Pons (tissue), 1 donor: Measurements from ENCODE around the gene PRCD.
"Not testable (repeated sequence)": the region's sequence is repeated elsewhere in the genome, so short reads cannot be mapped to it uniquely, and the experiment has no call there.

Experiments used
- DNase-seq: peaks from one replicate; pipeline ENCODE4 v3.0.0-alpha.2; 2016; ENCODE audit warnings: low spot score

PRCD gene

DNA sequence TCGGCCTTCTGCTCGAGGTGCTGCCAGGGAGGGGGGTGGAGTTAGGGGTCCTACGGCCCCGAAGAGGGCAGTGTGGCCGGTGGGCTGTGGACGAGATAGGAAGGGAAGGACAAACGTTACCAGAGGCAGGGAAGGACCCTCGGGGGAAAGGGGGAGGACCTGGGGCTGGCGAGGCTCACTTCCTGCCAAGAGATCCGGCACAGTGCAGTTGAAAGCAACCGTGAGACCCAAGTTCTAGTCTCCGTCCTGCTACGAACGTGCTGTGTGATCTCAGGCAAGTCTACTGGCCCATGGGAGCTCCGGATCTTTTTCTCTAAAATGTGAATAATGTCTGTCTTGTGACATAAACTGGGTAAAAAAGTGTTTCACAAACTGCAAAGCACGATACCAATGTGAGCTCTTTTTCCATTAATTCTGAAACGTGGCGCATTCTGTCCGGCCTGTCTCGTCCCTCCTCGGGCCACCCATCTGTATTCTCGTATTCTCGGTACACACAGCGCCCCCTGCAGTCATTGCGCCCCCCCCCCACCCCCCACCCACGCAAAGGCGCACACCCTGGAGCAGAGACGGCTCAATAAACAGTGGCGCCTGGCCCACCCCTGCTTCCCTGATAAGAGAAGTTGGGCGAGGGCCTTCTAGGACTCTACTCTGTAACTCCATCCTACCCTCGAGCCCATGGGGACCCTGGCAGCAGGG lies 11.2 kb upstream of the PRCD start:
- DNase-seq: no peak

DNA sequence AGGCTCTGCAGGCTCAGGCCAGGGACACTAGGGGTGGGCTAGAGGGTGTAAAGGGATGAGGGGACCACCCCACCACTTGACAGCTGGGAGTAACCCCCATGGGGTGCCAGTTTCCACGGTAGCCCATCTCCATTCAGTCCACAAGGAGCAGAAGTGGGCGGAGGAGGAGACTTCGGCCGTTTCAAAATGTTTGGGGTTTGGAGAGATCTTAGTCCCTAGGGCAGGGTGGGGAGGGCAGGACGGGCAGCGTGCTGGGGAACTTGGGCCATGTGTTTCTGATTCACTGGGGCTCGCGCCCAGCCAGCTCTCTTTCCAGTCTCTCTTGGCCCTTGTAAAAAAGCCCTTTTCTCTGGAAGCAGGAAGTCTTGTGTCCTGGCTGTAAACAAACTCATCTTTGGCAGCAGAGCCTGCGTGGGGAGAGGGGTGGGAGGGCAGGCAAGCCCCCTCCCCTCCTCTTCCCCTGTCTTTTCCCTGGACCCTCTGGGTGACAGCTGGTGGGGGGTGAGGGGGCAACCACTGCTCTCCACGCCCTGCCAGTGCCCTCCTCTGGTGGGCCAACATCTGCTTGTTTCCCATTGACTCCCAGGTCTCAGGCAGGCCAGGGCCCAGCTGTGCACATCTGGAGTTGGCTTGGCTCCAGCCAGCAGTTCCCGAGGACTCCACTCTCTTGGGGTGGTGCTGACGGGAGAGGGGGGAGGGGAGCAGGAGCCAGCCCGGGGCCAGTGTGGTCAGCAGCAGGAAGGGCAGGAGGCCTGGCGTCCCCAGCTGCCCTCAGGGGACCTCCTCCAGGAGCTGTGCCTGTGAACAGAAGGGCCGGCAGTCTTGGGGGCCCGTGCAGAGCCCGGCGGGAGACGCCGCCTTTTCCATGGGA lies 10.4 kb upstream of the PRCD start:
- peak; percentile 82 for DNase-seq

DNA sequence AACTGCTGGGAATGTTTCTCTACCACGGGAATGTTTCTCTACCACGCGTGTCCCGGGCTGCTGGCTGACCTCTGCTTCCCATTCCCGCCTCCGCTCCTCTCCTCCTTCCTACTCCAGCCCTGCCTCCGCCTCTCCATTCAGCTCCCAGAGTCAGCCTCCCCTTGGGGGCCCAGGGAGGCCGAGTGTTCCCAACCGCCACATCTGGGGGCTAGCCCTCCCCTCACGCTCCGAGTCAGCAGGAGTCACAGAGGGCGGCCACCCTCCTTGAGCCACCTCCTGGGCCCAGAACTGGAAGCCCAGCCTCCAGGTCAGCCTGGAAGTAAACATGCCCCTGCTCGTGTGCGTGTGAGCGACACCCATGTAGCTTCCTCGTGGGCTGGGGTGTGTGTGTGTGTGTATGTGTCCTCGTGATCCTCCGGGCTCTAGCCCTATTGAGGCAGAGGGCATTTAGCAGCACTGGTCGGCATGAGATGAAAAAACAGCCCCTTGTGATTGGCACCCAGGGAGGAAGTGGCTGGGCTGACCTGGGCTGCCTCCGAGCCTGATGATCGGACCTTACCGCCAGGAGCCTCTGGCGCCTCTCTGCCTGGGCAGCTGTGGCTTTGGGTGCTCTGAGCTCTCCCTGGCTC lies 9.6 kb upstream of the PRCD start:
- no peak for DNase-seq

DNA sequence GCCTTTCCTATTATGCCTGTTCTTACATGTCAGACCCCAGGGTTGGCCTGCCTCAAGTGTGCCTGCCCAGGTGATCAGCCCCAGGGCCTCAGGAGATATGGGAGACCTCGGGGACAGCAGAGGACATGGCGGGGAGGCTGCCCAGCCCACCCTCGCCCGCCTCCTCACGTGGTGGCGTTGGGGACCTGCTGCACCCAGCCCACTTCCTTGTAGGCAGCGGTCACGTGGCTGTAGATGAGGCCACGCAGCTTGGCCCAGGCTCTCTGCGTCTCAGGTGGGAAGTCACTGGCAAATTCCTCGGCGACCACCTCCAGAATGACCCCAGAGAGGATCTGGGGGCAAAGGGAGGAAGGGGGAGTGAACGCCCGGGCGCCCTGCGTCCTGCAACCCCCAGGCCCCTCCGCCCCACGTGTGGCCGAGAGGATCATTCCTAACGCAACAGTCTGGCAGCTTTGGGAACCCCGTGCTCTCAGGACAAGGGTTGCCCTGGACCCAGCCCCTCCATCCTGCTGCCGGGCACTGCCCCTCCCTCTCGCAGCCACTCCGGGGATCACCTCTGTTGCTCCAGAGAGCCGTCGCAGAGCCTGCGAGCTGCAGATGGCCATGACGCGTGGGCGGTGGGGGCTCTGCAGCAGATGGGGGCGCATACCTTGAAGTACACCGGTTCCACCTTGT lies 8.9 kb upstream of the PRCD start:
- DNase-seq: no peak

DNA sequence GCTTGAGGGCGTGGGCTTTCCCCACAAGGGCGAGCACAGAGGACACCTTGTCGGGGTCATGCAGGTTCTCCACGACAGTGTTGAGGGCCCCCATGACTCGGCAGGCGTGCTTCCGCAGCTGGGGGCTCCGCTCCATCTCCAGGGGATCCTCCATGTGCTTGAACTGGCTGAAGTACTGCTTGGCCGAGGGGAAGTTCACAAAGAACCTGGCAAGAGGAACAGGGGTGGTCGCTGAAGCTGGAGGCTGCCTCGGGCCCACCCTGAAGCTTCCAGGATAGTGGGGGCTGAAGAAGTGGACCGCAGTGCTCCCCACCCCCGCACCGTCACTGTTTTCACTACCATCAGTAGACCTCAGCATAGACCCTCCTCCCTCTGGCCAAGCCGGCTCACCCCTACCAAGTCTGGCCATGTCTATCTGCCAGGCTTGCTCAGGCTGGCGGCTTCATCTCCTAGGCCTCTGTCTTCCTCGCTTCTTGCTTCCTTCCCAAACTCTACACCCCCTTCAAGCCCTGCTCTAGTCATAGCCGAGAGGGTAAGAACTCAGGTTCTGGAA lies 8.3 kb upstream of the PRCD start:
- no peak for DNase-seq

DNA sequence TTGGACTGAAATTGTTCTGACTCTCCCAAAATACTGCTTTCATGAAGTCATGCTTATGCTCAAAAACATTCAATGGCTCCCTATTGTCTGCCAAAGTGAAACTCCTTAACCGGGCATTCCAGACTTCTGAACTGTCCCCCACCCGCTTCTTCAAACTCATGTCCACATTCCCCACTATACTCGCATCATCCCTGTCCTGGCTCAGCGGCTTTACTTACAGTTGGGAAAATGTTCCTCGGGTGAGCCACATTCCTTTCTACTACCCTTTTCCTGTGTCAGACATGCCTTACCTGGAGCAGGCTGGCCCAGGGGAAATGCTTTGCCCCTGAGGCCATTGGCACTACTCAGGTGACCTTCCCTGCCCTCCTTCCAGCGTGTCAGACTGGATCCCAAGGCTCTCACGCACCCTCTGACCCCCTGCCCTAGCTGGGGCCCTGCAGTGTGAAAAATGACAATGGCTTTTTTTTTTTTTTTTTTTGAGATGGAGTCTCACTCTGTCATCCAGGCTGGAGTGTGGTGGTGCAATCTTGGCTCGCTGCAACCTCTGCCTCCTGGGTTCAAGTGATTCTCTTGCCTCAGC lies 7.7 kb upstream of the PRCD start:
- no peak for DNase-seq

DNA sequence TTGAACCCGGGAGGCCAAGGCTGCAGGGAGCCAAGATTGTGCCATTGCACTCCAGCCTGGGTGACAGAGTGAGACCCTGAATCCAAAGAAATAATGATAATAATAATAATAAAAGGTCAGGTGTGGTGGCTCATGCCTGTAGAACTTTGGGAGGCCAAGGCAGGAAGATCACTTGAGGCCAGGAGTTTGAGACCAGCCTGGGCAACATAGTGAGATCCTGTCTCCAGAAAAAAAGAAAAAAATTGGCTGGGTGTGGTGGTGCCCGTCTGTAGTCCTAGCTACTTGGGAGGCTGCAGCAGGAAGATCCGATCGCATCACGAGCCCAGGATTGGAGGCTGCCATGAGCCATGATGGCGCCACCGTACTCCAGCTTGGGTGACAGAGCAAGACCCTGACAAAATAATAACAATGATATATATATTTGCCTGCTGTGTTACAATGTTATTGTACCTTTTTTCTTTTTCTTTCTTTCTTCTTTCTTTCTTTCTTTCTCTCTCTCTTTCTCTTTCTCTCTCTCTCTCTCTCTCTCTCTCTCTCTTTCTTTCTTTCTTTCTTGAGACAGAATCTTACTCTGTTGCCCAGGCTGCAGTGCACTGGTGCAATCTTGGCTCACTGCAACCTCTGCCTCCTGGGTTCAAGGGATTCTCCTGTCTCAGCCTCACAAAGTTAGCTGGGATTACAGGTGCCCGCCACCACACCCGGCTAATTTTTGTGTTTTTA lies 6.0 kb upstream of the PRCD start:
- DNase-seq: not testable (repeated sequence)

DNA sequence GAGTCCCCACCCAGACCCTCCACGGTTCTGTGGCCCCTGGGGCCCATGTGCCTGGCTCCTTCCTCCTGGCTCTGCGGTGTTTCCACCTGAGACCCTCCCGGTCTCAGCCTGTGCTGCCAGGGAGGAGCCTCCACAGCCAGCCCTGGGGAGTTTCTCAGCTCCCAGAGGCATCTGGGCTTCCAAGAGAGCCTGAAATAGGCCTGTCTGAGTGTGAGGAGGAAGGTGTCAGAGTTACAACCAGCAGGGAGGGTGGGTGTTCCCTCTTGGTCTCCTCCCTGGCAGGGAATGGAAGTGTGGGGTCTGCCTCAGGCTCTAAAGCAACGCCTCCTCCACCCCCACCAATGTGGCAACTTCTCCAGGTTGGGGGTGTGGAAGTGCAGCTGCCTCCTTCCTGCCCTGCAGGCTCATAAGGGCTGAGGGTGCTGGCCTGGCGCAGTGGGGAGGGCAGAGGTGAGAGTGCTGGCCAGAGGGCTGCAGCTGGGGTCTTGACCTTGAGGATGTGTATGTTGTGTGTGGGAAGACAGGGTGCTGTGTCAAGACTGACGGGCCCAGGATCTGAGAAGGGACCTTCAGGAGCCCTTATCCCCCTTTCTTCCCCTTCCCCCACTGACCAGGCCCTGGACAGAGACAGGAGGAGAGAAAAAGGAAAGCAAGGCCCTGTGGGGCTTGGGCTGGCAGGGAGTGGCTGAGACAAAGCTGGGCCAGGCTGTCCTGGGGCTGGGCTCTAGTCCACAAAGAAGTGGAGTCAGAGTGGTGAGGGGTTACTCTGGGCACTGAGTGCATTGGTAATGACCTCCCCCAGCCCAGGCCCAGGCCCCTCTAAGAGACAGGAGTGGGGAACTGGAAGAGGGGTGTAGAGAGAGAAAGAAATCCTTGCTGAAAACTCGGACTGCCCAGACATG lies 4.8 kb upstream of the PRCD start:
- DNase-seq: no peak

DNA sequence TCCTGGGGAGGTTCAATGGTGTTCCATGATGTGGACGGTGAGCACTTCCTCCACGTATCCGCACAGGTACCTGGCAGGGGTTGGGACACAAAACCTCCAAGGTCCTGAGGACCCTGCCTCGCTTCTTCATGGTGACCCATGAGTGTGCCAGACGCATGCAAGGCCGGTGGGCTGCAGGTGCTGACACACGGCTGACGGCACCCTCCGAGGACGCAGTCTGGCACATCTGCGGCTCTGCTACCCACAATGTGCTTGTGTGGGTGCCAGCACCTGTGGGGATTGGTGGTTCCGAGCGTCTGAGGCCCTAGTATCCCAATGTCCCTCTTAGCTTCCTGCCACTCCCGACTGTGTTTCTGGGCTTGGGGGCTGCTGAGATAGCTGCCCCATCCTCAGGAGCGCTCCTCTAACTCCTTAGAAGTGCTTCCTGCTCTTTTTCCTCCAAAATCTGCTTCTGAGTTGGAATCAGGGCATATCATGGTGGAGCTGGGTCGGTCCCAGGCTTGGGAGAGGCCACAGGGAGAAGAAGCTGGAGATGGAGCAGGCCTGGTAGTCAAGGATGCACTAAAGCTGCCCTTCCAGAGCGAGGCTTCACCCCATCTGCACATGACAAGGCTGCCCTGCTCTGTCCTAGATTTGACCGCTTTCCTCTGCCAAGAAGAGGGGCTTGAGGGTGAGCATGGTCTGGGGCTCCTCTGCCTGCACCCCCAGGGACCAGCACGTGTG lies 3.9 kb upstream of the PRCD start:
- DNase-seq: no peak

DNA sequence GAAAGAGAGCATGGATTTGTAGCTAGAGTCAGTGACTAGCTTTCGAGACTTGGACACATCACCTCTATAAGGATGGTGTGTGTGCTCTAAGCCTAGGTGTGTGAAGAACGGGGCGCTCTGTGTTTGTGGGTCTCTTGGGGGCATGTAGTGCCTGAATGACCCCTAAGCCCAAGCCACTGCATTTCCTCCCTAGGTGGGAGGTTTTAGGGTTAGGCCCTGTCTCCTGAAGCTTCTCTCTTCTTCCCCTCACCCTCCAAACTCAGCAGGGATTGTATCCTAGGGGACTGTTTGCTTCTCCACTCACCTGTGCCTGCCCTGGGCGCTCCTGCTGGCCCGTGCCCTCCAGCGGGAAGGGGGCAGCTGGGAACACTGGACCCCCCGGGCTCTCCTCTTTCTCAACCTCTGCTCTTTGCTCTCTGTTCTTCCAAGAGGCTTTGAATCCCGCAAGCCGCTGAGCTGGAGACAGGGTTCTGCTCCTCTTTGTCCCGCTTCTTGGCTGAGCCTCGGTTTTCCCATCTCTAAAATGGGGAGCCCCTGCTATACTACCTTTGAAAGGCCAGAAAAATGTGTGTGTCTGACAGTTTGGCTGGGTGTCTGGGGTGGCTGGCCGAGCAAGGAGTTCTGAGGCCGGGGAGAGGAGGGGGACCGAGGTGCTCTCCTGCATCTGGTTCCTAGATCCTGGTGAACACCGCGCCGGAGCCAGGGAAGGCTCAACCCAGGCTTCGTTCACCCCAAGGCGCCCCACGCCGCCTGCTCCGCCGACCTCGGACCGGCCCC lies 3.1 kb upstream of the PRCD start:
- DNase-seq: no peak

DNA sequence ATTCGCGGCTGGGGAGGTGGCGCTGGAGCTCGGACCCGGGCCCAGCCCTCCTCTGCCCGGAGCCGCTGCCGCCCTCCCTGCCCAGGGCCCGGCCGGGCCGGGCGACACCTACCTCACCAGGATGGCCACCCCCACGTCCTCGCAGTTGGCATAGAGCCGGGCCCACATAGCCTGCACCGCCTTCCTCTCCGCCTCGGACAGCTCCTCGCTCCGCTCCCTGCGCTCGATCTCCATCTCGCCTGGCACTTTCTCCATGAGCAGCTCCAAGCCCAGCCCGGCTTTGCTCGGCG lies 2.6 kb upstream of the PRCD start:
- DNase-seq: no peak

DNA sequence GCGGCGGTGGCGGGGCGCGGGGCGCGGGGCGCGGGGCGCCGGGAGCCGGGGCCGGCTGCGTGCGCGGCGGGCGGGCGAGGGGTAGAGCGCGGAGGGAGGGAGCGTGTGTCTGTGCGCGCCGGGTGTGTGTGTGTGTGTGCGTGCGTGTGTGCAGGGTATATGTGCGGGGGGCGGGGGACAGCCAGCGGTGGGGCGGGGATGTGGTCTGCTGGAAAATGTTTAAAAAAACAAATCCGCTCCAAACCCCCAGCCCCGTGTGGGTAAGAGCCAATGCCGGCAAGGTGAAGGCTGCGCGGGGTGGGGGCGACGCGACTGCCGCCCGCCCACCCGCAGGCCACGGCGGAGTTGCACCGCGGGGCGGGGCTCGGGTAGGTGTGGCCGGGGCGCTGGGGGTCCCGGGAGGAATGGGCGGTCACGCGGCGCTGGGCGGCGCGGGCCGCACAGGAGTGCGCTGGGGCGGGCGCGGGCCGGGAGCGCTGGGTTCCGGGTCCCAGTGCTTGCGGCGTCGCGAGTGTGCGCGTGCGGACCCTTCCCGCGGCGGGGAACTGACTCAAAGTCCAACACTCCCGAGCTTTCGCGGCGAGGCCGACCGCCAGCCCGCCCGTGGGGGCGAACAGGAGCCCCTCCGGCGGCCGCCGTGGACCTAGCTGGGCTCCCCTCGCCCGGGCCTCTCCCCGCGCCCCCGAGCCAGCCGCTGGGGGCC lies 2.1 kb upstream of the PRCD start, which contains the start of gene CYGB:
CYGB (minus strand) TSS at position 132 of the 703 bp plus-strand sequence. CDS start 167 bp downstream, outside the sequence.
- DNase-seq: no peak

DNA sequence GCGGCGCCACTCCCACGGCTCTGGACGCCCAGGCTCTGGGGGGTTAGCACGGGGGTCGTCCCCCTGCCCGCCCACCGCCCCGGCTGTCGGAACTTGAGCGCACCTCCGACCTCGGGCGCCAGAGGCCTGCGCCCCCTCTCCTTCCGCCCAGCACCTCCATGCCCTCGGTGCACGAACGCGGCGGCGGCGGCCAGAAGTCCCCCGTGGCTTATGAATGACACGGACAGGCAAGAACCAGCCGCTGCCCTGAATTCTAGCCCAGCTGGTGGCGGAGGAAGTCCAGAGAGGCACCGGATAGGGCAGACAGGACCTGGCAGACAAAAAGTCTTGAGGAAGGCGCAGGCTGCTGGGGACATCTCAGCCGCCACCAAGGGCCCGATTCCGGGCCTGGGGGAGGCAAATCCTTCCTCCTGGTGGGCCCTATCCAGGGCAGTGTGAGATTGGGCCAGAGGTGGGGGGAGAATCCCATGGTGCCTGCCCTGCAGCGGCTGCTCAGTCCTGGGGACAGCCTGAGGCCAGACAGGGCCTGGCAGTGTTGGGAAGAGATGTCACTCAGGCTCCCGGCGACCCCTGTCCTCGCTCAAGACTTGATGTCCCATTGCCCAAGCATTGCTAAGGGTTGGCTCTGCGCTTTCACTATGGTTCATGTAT lies 1.4 kb upstream of the PRCD start:
- DNase-seq: no peak

DNA sequence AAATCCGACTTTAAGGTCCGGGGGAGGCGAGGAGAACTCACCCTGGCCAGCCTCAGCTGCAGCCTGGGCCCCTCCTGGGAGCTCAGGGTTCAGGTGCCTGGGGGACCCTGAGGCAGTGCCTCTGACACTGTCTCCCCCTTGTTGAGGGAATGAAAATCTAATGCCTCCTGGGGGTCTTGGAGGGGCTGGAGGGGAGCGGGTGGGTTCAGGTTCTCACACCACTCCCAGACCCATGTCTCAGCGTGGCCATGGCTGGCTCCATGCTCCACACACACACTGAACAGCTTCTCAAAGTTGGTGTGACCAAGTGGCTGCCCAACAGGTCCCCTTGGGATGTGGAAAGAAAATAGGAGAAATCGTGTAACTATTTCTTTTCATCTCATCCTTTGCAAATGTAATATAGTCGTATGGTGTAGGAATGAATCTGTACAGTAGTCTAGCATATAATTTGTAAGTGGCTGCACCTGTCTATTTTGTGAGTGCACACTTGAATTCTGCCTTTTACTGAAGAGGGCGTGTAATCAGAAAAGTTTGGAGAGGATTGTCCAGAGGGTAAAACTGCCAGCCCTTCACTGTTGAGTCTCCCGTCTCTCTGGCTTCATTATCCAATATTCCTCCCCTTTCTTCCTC lies 788 bp upstream of the PRCD start:
- no peak for DNase-seq

DNA sequence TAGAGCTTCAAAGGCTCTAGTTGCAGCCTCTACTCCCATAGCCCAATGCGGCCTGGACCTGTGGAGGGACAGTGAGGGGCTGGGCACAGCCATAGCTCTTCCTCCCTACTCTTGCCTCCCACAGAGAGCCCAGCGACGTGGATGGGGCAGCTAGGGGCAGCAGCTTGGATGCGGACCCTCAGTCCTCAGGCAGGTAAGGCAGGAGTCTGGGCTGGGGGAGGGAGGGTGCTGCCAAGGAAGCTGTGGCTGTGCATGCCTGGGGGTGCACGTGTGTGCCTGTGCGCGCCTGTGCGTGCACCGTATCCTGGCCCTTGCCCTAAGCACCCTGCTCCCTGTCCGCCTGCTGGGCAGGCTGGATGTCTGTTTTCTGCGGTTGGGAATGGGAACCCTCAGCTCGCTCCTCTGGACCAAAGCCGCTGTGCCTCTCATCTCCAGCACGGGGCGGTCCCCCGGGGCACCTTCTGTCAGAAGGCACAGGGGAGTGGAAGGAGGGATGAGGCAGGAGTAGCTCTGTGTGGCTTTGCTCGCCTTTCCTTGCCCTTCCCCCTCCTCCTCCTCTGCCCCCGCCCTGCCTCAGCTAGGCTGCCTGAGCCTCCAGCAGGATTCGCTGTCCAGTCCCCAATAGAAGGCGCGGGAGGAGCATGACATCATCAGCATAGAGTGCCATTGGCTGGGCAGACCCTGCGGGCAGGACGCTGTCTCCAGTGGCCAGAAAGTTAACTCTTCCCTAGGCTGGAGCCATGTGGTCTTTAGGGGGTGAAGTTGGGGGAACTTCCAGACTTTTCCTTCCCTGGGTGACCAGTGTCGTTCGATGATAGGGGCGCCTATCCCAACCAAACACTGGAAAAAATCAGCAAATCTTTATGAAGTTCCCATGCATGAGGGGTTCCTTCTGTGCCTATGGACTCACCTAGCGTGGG lies 797 bp downstream of the PRCD start:
- peak; percentile 99 for DNase-seq
